ENCODE measurements around the gene CFAP210. TPM values are rescaled to one million over a fixed set of nuclear protein-coding genes. Genes with fewer than 3 reads are reported as not detected.
"Not testable (repeated sequence)": the region's sequence is repeated elsewhere in the genome, so short reads cannot be mapped to it uniquely, and the experiment has no call there.

Gene CFAP210
- total RNA-seq, 4 donors from 2014 or later = 0.24 to 0.46 TPM; not detected in 2

DNA sequence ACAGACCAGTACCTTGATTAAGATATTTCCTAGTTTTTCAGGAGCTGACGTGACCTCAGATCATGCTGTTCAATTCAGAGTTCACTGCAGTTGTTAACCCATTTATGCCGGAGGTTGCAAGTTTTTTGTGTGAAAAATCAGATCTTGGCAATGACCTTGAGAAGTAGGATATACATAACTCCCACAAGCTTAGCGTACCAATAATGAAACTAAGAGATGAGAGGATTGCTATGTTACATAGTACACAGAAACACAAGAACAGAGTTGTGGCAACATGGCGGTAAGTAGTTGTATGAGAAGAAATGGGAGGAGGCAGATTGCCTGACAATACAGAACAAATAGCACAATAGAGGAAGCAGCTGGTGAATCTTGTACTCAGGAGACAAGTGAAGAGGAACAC lies 71.0 kb downstream of the CFAP210 start:
- TF ChIP-seq, protein P1, sequence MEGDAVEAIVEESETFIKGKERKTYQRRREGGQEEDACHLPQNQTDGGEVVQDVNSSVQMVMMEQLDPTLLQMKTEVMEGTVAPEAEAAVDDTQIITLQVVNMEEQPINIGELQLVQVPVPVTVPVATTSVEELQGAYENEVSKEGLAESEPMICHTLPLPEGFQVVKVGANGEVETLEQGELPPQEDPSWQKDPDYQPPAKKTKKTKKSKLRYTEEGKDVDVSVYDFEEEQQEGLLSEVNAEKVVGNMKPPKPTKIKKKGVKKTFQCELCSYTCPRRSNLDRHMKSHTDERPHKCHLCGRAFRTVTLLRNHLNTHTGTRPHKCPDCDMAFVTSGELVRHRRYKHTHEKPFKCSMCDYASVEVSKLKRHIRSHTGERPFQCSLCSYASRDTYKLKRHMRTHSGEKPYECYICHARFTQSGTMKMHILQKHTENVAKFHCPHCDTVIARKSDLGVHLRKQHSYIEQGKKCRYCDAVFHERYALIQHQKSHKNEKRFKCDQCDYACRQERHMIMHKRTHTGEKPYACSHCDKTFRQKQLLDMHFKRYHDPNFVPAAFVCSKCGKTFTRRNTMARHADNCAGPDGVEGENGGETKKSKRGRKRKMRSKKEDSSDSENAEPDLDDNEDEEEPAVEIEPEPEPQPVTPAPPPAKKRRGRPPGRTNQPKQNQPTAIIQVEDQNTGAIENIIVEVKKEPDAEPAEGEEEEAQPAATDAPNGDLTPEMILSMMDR (IDR thresholded peaks at IDR 0.05) = no peak
- ATAC-seq (ENCODE audit: low FRiP score) (no peak), DNase-seq (ENCODE audit: low spot score) (no peak)

DNA sequence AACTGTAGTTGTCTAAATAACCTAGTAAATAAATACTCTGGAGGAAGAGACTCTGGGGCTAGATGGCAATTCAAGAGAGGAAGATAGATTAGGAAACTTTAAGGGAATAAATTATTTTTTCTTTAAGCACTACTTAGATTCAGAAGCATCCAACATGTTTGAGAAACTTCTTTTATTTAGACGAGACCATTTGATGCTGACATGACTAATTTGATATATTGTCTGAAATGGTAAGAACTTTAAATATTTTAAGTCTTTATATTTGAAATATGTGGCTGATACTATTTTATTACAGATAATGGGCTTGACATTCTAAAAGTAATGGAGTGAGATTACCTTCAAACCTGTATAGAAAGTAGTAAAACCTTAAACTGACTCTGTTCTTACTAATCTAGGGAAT lies 73.7 kb downstream of the CFAP210 start:
- DNase-seq (ENCODE audit: low spot score) (no peak), ATAC-seq (ENCODE audit: low FRiP score) (no peak)
- TF ChIP-seq, protein P1 (IDR thresholded peaks at IDR 0.05) = no peak

DNA sequence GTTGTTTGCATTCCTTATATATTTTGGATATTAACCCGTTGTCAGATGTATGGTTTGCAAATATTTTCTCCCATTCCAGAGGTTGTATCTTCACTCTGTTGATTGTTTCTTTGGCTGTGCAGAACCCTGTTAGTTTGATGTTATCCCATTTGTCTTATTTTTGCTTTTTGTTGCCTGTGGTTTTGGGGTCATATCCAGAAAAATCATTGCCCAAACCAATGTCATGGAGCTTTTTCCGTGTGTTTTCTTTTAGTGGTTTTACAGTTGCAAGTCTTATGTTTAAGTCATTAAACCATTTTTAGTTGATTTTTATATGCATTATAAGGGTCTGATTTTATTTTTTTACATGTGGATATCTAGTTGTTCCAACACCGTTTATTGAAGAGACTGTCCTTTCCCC lies 74.3 kb downstream of the CFAP210 start:
- ATAC-seq (ENCODE audit: low FRiP score) (no peak), DNase-seq (ENCODE audit: low spot score) (no peak)
- TF ChIP-seq, protein P1 (IDR thresholded peaks at IDR 0.05) = no peak

DNA sequence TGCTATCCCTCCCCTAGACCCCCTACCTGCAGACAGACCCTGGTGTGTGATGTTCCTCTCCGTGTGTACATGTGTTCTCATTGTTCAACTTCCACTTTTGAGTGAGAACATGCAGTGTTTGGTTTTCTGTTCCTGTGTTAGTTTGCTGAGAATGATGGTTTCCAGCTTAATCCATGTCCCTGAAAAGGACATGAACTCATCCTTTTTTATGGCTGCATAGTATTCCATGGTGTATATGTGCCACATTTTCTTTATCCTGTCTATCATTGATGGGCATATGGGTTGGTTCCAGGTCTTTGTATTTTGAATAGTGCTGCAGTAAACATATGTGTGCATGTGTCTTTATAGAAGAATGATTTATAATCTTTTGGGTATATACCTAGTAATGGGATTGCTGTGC lies 78.2 kb downstream of the CFAP210 start:
- not testable (repeated sequence) for ATAC-seq (ENCODE audit: low FRiP score); DNase-seq (ENCODE audit: low spot score)

DNA sequence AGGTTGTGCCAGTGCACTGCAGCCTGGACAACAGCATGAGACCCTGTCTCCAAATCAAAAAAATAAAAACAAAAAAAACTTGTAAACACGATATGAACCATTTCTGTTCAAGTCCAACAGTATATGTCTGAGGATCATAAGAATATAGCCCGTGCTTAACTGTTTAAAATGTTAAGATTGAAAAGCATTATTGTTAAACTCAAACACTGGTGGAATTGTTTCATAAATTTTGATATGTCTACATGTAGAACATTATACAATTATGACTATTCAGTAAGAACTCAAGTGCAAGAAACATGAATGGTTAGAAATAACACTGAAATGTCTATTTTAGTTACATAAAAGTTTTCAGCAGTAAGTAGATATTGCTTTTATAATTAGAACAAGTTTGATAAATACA lies 80.3 kb downstream of the CFAP210 start:
- DNase-seq (ENCODE audit: low spot score) = no peak
- ATAC-seq (ENCODE audit: low FRiP score) = no peak
- TF ChIP-seq, protein P1 (IDR thresholded peaks at IDR 0.05) = no peak

DNA sequence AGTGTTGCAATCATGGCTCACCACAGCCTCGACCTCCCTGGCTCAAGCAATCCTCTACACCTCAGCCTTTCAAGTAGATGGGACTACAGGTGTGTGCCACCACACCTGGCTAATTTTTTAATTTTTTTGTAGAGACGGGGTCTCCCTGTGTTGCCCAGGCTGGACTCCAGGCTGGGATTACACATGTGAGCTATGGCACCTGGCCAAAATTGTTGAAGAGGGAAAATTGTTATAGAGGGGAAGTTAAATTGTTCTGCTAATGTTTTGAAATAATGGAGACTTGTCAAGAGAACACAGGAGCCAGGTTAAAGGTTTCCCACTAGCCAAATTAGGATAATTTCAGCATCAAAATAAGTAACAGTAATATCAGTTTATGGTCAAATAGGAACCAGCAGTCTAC lies 84.9 kb downstream of the CFAP210 start:
- no peak for ATAC-seq (ENCODE audit: low FRiP score)
- DNase-seq (ENCODE audit: low spot score) = no peak
- TF ChIP-seq, protein P1 (IDR thresholded peaks at IDR 0.05) = no peak

DNA sequence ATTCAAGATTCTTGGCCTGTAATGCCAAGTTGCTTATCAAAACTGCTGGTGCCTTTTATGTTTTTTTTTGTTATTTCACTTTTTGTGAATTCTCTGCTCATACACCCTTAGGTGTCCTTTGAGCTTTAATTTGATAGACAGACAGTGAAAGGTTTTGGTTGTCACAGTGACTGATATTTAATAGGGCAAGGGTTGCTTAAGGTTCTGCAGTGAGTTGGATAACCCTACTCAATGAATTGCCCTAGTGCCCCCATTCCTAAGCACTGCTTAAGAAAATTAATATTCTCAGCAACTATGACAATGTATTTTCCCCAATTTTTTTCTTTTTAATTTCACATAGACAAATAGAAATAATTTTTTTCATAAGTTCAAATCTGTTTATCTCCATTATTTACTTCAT lies 94.6 kb downstream of the CFAP210 start:
- ATAC-seq (ENCODE audit: low FRiP score) (no peak), DNase-seq (ENCODE audit: low spot score) (no peak)
- TF ChIP-seq, protein P1 (IDR thresholded peaks at IDR 0.05) = no peak

DNA sequence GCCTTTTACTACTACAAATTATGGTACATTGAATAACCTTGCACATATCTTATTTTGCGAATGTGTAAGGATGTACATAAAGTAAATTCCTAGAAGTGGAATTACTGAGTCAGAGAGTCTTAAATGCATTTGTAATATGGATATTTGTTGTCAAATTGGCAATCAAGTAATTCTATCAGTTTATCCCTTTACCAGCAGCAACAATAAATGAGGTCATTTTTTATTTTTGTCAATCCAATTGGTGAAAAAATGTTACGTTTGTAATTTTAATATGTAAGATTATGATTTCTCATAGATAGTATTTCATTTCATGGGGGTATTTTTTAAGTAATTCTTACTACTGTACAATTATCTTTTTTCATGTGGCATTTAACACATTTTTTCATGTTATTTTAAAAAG lies 95.2 kb downstream of the CFAP210 start:
- DNase-seq (ENCODE audit: low spot score) (no peak), ATAC-seq (ENCODE audit: low FRiP score) (no peak)
- TF ChIP-seq, protein P1 (IDR thresholded peaks at IDR 0.05) = no peak

DNA sequence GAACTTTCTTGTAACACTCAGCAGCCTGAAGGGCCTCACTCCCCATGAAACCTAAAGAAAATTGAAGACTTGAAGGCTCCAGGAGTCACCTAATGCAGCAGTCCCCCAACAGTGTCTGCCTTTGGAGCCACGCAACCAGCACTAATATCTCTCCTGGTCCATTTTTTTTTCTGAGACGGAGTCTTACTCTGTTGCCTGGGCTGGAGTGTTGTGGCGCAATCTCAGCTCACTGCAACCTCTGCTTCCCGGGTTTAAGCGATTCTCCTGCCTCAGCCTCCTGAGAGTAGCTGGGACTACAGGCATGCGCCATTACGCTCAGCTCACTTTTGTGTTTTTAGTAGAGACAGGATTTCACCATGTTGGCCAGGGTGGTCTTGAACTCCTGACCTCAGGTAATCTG lies 97.7 kb downstream of the CFAP210 start:
- not testable (repeated sequence) for ATAC-seq (ENCODE audit: low FRiP score); DNase-seq (ENCODE audit: low spot score)

Data from omental fat pad (tissue), 4 donors.